WERI-Rb-1 (cell line): ENCODE measurements around the gene LONP2.

Experiments used
- DNase-seq: peaks from one replicate; pipeline ENCODE4 v3.0.0-alpha.2; 2020
- H3K27ac ChIP-seq: fragments of 250-450 bp; sonication (Bioruptor Pico); 2 replicates; pipeline ENCODE4 v1.5.1; 2020; ENCODE audit warnings: mild to moderate bottlenecking, moderate library complexity
- H3K27me3 ChIP-seq: fragments of 250-450 bp; sonication (Bioruptor Pico); 2 replicates; pipeline ENCODE4 v1.5.1; 2021; ENCODE audit warnings: mild to moderate bottlenecking, low read depth, moderate library complexity; ENCODE audit not compliant: insufficient read depth, severe bottlenecking
- H3K36me3 ChIP-seq: fragments of 250-450 bp; sonication (Bioruptor Pico); 2 replicates; pipeline ENCODE4 v1.5.1; 2020; ENCODE audit warnings: mild to moderate bottlenecking, moderate library complexity
- H3K4me3 ChIP-seq: 2 replicates; pipeline ENCODE4 v1.5.1; 2011; ENCODE audit warnings: low read depth, mild to moderate bottlenecking, control low read depth, low read length
- H3K9me3 ChIP-seq: fragments of 250-450 bp; sonication (Bioruptor Pico); 2 replicates; pipeline ENCODE4 v1.5.1; 2021; ENCODE audit warnings: mild to moderate bottlenecking, moderate library complexity; ENCODE audit not compliant: severe bottlenecking
- TF ChIP-seq, protein P1 (sequence below): IDR thresholded peaks from 2 replicates; pipeline ENCODE4 v1.5.1; 2011; ENCODE audit warnings: low read depth, mild to moderate bottlenecking, control low read depth, inconsistent platforms, low read length

The LONP2 gene, protein sequence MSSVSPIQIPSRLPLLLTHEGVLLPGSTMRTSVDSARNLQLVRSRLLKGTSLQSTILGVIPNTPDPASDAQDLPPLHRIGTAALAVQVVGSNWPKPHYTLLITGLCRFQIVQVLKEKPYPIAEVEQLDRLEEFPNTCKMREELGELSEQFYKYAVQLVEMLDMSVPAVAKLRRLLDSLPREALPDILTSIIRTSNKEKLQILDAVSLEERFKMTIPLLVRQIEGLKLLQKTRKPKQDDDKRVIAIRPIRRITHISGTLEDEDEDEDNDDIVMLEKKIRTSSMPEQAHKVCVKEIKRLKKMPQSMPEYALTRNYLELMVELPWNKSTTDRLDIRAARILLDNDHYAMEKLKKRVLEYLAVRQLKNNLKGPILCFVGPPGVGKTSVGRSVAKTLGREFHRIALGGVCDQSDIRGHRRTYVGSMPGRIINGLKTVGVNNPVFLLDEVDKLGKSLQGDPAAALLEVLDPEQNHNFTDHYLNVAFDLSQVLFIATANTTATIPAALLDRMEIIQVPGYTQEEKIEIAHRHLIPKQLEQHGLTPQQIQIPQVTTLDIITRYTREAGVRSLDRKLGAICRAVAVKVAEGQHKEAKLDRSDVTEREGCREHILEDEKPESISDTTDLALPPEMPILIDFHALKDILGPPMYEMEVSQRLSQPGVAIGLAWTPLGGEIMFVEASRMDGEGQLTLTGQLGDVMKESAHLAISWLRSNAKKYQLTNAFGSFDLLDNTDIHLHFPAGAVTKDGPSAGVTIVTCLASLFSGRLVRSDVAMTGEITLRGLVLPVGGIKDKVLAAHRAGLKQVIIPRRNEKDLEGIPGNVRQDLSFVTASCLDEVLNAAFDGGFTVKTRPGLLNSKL

GRCh38 chr16:48244080-48244862, at the start of gene LONP2:
Gene LONP2, plus strand, starts transcription at chr16:48244300. Its CDS starts 89 bp downstream, at chr16:48244389.
- peak within 1 kb of the TSS; percentile 89 for H3K4me3 ChIP-seq
- TF ChIP-seq, protein P1, sequence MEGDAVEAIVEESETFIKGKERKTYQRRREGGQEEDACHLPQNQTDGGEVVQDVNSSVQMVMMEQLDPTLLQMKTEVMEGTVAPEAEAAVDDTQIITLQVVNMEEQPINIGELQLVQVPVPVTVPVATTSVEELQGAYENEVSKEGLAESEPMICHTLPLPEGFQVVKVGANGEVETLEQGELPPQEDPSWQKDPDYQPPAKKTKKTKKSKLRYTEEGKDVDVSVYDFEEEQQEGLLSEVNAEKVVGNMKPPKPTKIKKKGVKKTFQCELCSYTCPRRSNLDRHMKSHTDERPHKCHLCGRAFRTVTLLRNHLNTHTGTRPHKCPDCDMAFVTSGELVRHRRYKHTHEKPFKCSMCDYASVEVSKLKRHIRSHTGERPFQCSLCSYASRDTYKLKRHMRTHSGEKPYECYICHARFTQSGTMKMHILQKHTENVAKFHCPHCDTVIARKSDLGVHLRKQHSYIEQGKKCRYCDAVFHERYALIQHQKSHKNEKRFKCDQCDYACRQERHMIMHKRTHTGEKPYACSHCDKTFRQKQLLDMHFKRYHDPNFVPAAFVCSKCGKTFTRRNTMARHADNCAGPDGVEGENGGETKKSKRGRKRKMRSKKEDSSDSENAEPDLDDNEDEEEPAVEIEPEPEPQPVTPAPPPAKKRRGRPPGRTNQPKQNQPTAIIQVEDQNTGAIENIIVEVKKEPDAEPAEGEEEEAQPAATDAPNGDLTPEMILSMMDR = no peak
- peak within 1 kb of the TSS; percentile 65 for H3K27ac ChIP-seq

DNA sequence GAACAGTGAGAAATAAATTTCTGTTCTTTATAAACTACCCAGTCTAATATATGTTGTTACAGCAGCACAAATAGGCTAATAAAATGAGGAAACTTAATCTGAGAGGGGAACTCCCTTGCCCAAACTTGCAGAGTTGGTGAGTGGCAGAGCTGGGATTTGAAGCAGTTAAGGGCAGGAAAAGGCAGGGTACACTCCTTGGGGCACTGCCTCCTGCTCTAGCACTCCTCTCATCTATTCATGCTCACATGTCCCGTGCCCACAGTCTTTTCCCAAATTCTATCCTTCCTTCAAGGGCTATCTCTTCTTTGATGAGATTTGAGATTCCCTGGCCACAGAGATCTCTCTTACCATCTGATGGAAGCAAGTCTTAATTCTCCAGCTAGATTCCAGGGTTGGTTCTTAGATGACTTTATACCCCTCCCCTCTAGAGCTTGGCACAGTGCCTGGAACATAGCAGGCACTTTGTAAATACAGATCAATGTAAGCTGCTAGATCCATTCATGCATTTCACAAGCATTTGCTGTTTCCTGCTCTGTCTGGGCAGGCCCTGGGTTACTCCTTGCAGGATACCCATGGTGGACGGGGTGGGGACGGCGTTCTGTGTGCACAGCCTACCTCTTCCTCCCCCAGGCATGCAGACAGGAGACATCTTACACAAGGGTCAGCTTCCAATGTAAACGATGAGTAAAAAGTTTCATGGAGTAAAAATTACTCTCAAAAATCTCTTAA, 49.1 kb upstream of the LONP2 start:
- DNase-seq = peak; percentile 36
- Histone ChIP-seq H3K9me3 (no peaks in the 10 kb centered on the region), H3K36me3 (no peaks in the 10 kb centered on the region), H3K4me3 (no peak overlapping the region), H3K27me3 (no peaks in the 10 kb centered on the region), H3K27ac (no peak overlapping the region)
- TF ChIP-seq, protein P1 = no peak

More at GRCh38 chr16:48244080-48244862, at the start of gene LONP2:
- H3K27me3 ChIP-seq = no peaks in the 10 kb centered on the region
- peak; percentile 92 for DNase-seq
- H3K36me3 ChIP-seq = no peaks in the 10 kb centered on the region; the same call in 1 of the 2 replicates
- peaks cover 4% of the 10 kb centered on the region for H3K9me3 ChIP-seq

- no peak overlapping the region for H3K27ac ChIP-seq
- no peaks in the 10 kb centered on the region for H3K36me3 ChIP-seq
- H3K27me3 ChIP-seq = no peaks in the 10 kb centered on the region
- H3K9me3 ChIP-seq = no peaks in the 10 kb centered on the region
- no peak overlapping the region for H3K4me3 ChIP-seq
- TF ChIP-seq, protein P1 = no peak
- no peak for DNase-seq
Observed at GRCh38 chr16:48197294-48197693, 46.8 kb upstream of the LONP2 start.

GRCh38 chr16:48201515-48202201, 42.4 kb upstream of the LONP2 start:
- Histone ChIP-seq H3K9me3 (no peaks in the 10 kb centered on the region), H3K27me3 (no peaks in the 10 kb centered on the region), H3K27ac (no peak overlapping the region), H3K4me3 (no peak overlapping the region), H3K36me3 (no peaks in the 10 kb centered on the region)
- TF ChIP-seq, protein P1 = no peak
- peak; percentile 41 for DNase-seq
